Measurements from ENCODE around the gene SCAPER. TPM values are rescaled to one million over a fixed set of nuclear protein-coding genes. Genes with fewer than 3 reads are reported as not detected.

Gene SCAPER
- polyA plus RNA-seq, 1 donor from 2014 or later: 77.1 TPM

GRCh38 chr15:76791511-76791910 lies 113.6 kb downstream of the SCAPER start:
- H3K4me2 ChIP-seq (ENCODE audit: low read length): no peak overlapping the region
- TF ChIP-seq REST (IDR thresholded peaks at IDR 0.05; ENCODE audit: borderline replicate concordance) (no peak), CTCF (IDR thresholded peaks at IDR 0.05; ENCODE audit: poor library complexity, severe bottlenecking) (no peak), TAF1 (IDR thresholded peaks at IDR 0.05; ENCODE audit: low read depth) (no peak), SMC3 (conservative IDR thresholded peaks at IDR 0.05; ENCODE audit: poor library complexity) (no peak), MXI1 (conservative IDR thresholded peaks at IDR 0.05; ENCODE audit: poor library complexity, severe bottlenecking) (no peak)
- no peak overlapping the region for H3K27ac ChIP-seq (ENCODE audit: low read length)
- H4K20me1 ChIP-seq (ENCODE audit: insufficient read depth): no peaks in the 10 kb centered on the region
- no peak overlapping the region for H3K9ac ChIP-seq (ENCODE audit: low read length)
- H3K9me3 ChIP-seq (ENCODE audit: low read length): no peaks in the 10 kb centered on the region
- no peaks in the 10 kb centered on the region for H3F3A ChIP-seq (ENCODE audit: insufficient read depth, low read length, poor library complexity, severe bottlenecking)
- no peaks in the 10 kb centered on the region for H3K9me2 ChIP-seq (ENCODE audit: insufficient read depth, low read length)
- H2AFZ ChIP-seq (ENCODE audit: low read depth, low read length): no peak overlapping the region
- H3K4me3 ChIP-seq (ENCODE audit: low read length): no peak overlapping the region
- H3K36me3 ChIP-seq (ENCODE audit: insufficient read depth, low read length): peaks cover 5% of the 10 kb centered on the region
- H3K79me2 ChIP-seq (replicated peaks; ENCODE audit: insufficient read depth, low read length): no peaks in the 10 kb centered on the region
- no peaks in the 10 kb centered on the region for H3K27me3 ChIP-seq (ENCODE audit: insufficient read depth, low read depth, low read length)

GRCh38 chr15:76787273-76787672 lies 117.9 kb downstream of the SCAPER start:
- Histone ChIP-seq H3K9me3 (ENCODE audit: low read length) (no peaks in the 10 kb centered on the region), H3K27me3 (ENCODE audit: insufficient read depth, low read depth, low read length) (no peaks in the 10 kb centered on the region), H3K4me2 (ENCODE audit: low read length) (no peak overlapping the region), H3K79me2 (replicated peaks; ENCODE audit: insufficient read depth, low read length) (no peaks in the 10 kb centered on the region), H3K27ac (ENCODE audit: low read length) (no peak overlapping the region), H3K4me3 (ENCODE audit: low read length) (no peak overlapping the region), H2AFZ (ENCODE audit: low read depth, low read length) (no peak overlapping the region), H3K9ac (ENCODE audit: low read length) (no peak overlapping the region), H3F3A (ENCODE audit: insufficient read depth, low read length, poor library complexity, severe bottlenecking) (no peaks in the 10 kb centered on the region), H3K9me2 (ENCODE audit: insufficient read depth, low read length) (no peaks in the 10 kb centered on the region), H4K20me1 (ENCODE audit: insufficient read depth) (no peaks in the 10 kb centered on the region), H3K36me3 (ENCODE audit: insufficient read depth, low read length) (peaks cover 3% of the 10 kb centered on the region)
- TF ChIP-seq RAD21 (conservative IDR thresholded peaks at IDR 0.05) (no peak), EZH2 (IDR thresholded peaks at IDR 0.05; ENCODE audit: borderline replicate concordance, insufficient read depth, low read length, poor library complexity, severe bottlenecking) (no peak), REST (IDR thresholded peaks at IDR 0.05; ENCODE audit: borderline replicate concordance) (no peak), SMC3 (conservative IDR thresholded peaks at IDR 0.05; ENCODE audit: poor library complexity) (no peak), CTCF (IDR thresholded peaks at IDR 0.05; ENCODE audit: poor library complexity, severe bottlenecking) (no peak), POLR2AphosphoS5 (IDR thresholded peaks at IDR 0.05) (no peak), MXI1 (conservative IDR thresholded peaks at IDR 0.05; ENCODE audit: poor library complexity, severe bottlenecking) (no peak), TAF1 (IDR thresholded peaks at IDR 0.05; ENCODE audit: low read depth) (no peak), EP300 (conservative IDR thresholded peaks at IDR 0.05; ENCODE audit: poor library complexity, severe bottlenecking) (no peak)
